ENCODE results near the gene SCP2D1.

- TF ChIP-seq POLR2A (IDR thresholded peaks at IDR 0.05) (no peak), CTCF (IDR thresholded peaks at IDR 0.05) (no peak), POLR2AphosphoS5 (IDR thresholded peaks at IDR 0.05; ENCODE audit: insufficient read depth in 1 of 2, low read depth in 1 of 2) (no peak)
Measured at GRCh38 chr20:18780385-18781130, 33.0 kb upstream of the SCP2D1 start.
